Retina (tissue), 1 donor: ENCODE data around the gene KCNK4.
"Not testable (repeated sequence)": the region's sequence is repeated elsewhere in the genome, so short reads cannot be mapped to it uniquely, and the experiment has no call there.

Source experiments
- DNase-seq: peaks from one replicate; pipeline ENCODE4 v3.0.0-alpha.2; 2016

KCNK4 gene

GRCh38 chr11:64292460-64293254 is 1.6 kb downstream of the KCNK4 start:
- peak; percentile 27 for DNase-seq

- DNase-seq, result peak; percentile 78
Observed at GRCh38 chr11:64294774-64295173, 3.7 kb downstream of the KCNK4 start.

- DNase-seq, result no peak
Observed at GRCh38 chr11:64295760-64296159, 4.7 kb downstream of the KCNK4 start.

DNA sequence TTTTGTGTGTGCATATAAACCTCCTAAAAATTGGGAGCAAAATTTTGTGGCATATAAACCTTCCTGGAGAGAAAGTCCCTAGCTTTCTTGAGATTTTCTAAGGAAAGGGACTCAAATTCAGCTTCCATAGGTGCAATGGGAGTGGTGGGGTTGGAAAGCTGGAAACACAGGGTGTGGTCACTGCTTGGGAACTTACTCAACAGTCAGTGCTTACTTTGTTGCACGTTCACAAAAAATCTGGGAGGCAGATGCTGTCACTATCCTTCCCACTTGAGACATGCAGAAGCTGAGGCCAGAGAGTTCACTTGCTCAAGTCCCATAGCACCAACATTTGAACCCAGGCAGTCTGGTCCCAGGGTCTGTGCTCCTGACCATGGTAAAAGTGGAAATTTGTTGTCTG is 5.1 kb downstream of the KCNK4 start:
- DNase-seq, result no peak

GRCh38 chr11:64296830-64297698 is 6.0 kb downstream of the KCNK4 start:
- peak; percentile 49 for DNase-seq

- DNase-seq, result peak; percentile 28
Observed at GRCh38 chr11:64297699-64298358, 6.7 kb downstream of the KCNK4 start.

DNA sequence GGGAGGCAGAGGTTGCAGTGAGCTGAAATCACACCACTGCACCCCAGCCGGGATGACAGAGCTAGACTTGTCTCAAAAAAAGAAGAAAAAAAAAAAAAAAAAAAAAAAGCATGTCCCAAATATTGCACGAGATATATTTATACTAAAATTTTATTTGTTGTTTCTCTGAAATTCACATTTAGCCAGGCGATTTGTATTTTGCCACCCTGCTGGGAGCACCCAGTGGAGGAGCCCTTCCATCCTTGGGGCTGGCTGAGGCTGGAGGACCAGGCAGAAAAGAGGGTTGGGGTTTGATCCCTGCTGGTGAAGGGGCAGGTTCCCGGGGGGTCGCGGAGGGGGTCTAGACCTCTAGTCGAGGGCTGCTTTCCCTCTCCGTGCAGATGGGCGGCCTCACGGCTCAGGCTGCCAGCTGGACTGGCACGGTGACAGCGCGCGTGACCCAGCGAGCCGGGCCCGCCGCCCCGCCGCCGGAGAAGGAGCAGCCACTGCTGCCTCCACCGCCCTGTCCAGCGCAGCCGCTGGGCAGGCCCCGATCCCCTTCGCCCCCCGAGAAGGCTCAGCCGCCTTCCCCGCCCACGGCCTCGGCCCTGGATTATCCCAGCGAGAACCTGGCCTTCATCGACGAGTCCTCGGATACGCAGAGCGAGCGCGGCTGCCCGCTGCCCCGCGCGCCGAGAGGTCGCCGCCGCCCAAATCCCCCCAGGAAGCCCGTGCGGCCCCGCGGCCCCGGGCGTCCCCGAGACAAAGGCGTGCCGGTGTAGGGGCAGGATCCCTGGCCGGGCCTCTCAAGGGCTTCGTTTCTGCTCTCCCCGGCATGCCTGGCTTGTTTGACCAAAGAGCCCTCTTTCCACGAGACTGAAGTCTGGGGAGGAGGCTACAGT is 8.1 kb downstream of the KCNK4 start:
- DNase-seq, result peak; percentile 71

DNA sequence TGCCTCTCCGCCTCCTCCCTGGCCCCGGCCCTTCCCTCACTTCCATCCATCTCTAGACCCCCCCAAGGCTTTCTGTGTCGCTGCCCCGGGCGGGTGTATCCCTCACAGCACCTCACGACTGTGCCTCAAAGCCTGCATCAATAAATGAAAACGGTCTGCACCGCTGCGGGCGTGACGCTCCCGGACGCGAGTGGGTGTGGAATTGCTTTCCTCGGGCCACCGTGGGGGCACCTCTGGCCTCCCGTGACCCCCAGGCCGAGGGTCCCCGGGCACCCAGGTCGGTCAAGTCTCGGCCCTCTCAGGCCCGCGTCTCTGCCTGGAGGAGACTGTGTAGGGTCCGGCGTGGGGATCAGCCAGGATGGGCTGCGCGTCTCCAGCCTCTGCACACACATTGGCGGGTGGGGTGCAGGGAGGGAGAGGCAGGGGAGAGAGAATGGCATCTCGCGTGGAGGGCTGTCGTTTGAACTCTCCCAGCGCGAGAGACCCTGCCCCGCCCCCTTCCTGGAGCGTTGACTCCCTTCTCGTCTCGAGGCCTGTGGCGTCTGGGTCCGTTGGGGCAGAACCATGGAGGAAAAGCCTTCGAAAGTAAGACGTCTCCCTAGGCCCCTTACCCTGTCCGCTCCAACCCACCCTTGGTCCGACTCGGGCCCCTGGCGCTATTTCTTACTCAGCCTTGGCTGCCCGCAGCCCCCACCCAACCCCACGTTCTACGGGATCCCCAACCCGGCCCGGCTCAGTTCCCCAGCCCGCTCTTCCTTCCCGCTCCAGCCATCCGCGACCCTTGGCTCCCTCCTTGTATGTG is 8.9 kb downstream of the KCNK4 start, which contains the start of gene CATSPERZ:
Gene CATSPERZ (plus strand): TSS at position 512 of the 802 bp plus-strand sequence. CDS start 53 bp downstream, at position 565.
- DNase-seq, result peak; percentile 45

DNA sequence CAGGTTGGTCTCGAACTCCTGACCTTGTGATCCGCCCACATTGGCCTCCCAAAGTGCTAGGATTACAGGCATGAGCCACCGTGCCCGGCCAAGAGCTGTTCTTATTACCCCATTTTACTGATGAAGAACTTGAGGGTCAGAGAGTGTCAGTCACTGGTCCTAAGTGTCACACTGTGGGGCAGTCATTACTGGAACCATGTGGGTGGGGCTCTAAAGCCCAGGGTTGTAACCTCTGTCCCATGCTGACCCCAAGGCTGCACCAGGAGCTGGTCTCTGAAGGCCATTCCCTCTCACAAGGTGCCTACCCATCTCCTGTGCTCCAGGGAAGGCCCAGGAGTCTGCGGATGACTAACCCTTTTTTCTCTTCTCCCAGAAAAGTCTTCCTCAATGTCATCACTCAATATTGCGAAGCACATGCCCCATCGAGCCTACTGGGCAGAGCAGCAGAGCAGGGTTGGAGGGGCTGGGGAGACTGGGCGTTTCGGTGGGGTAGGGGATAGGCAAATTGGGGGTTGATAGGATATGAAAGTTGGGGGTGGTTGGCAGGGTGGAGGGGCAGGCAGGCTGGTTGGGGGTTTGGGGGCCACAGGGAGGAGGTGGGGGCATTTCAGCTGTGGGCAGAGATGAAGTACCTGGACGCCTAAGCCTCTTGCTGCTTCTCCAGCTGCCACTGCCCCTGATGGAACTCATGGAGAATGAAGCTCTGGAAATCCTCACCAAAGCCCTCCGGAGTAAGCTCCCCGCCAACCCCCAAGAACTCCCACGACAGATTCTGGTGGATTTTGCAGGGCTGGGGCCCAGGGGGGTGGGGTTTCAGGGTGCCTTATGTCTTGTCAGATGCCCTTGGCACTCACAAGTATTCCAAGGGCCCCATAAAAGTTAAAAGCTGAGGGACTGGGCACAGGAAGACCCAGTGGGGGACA is 12.3 kb downstream of the KCNK4 start:
- no peak for DNase-seq

- DNase-seq, result no peak
Observed at GRCh38 chr11:64304032-64304315, 12.9 kb downstream of the KCNK4 start.

DNA sequence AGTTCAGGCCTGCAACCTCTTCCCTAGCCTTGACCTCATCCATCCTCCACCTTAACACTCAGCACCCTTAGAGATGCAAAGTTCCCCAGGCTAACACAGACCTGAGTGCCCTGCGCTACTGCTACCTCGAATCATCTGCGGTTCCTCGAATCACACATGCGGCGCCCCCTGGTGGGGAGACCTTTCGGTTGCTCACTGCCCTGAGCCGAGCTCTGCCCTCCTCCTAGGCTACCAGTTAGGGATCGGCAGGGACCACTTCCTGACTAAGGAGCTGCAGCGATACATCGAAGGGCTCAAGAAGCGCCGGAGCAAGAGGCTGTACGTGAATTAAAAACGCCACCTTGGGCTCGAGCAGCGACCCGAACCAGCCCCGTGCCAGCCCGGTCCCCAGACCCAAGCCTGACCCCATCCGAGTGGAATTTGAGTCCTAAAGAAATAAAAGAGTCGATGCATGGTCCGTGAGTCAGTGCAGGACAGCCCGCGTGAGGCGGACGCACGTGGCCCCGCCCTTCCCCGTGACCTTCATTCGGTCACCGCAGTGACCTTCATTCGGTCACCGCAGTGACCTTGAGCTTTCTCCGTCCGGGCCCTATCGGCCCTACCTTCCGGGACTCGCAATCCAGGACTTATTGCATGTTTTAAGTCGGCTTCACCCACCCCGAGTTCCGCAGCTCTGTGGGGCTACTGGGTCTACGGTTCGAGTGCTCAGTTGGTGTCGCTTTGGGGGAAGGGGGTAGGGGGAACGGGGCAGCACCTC is 13.4 kb downstream of the KCNK4 start:
- DNase-seq, result peak; percentile 93

DNA sequence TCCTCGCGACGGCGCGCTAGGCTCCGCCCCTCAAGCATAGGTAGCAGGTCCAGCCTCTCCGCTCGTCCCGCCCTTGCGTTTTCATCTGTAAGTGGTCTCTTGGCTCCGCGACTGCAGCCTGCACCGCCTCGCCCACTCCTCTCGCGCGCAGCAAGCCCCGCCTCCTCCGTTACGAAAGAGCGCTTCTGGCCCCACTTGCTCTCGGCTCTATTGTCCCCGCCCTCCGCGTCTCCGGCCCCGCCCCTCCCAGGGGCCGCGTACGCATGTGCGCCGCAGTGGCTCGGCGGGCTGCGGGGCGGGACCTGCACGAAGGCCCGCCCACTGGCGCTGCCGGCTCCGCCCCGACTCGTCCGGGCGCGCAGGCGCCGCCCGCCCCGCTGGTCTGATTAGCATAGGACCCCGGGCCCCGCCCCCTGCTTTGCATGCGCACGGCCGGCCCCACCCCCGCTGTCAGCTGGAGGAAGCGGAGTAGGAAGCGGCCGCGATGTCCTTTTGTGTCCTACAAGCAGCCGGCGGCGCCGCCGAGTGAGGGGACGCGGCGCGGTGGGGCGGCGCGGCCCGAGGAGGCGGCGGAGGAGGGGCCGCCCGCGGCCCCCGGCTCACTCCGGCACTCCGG is 14.1 kb downstream of the KCNK4 start, which contains the start of gene ESRRA:
Gene ESRRA (plus strand): TSS at position 450 of the 616 bp plus-strand sequence. CDS start 1,656 bp downstream, outside the sequence.
- DNase-seq, result peak; percentile 95

DNA sequence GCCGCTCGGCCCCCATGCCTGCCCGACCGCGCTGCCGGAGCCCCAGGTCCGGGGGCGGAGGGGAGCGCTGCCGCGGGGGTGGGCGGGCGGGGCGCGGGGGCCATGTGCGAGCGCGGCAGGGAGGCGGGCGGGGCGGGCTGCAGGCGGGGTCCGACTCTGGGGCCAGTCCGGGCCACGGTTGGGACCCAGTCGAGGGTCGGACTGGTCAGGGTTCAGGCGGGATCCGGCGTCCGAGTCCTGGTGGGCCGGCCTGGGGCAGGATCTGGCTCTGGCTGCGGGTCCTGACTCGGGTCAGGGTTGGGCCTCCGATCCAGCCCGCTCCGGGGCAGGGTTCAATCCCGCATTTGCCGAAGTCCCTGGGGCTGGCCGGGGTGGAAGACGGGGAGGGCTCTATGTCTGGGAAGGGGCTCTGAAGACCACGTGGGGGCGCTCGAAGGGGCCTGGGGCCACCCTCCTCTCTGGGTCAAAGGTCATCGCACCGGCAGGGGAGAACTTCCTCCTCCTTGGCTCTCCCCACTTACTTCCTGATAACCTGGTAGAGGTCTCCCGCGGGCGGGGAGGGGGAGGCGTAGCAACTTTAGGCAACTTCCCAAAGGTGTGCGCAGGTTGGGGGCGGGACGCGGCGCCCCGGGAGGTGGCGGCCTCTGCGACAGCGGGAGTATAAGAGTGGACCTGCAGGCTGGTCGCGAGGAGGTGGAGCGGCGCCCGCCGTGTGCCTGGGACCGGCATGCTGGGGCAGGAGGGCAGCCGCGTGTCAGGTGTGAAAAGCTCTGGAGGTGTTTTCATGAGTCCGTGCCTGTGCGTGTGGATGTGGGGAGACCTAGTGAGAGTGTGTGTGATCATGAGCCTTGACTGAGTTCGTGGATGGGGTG is 14.8 kb downstream of the KCNK4 start:
- peak; percentile 74 for DNase-seq

GRCh38 chr11:64306563-64306875 is 15.4 kb downstream of the KCNK4 start:
- DNase-seq, result no peak

DNA sequence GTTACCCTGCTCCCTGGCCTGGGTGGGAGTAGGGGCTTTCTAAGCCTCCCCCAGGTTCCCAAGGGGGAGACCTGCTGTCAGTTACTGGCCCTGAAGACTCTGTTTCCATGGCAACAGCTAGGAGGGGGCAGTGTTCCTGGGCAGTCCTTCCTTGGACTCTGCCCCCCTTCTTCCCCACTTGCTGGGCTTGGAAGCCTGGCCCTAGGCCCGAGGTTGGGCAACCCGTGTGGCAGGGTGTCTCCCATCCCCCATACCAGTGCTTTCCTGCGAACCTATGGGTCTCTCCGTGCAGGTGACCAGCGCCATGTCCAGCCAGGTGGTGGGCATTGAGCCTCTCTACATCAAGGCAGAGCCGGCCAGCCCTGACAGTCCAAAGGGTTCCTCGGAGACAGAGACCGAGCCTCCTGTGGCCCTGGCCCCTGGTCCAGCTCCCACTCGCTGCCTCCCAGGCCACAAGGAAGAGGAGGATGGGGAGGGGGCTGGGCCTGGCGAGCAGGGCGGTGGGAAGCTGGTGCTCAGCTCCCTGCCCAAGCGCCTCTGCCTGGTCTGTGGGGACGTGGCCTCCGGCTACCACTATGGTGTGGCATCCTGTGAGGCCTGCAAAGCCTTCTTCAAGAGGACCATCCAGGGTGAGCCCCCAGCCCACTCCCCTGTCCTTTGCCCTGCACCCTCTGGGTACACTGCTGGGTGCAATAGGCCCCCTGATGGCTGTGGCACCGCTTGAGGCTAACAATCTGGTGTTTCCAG is 15.9 kb downstream of the KCNK4 start:
- DNase-seq, result no peak

DNA sequence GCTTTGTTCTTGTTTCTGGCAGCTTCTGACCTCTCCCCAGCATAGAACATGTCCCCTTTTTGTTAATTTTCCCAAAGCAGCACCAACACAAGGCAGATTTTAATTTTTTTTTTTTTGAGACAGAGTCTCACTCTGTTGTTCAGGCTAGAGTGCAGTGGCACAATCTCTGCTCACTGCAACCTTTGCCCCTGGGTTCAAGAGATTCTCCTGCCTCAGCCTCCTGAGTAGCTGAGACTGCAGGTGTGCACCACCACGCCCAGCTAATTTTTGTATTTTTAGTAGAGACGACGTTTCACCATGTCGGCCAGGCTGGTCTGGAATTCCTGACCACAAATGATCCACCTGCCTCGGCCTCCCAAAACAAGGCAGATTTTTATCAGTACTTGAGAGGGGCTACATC is 16.7 kb downstream of the KCNK4 start:
- DNase-seq, result not testable (repeated sequence)

- DNase-seq, result no peak
Observed at GRCh38 chr11:64312947-64313346, 21.8 kb downstream of the KCNK4 start.
